GM12878 (cell line): ENCODE data around the gene HINFP. TPM values are rescaled to one million over a fixed set of nuclear protein-coding genes. Genes with fewer than 3 reads are reported as not detected.

Source experiments
- CBX5 ChIP-seq: sonication (generic); IDR thresholded peaks from 2 replicates; pipeline ENCODE4 v1.6.1; 2016; ENCODE audit warnings: low read depth, moderate library complexity, mild to moderate bottlenecking, inconsistent platforms
- IRF4 ChIP-seq: IDR thresholded peaks from 2 replicates; pipeline ENCODE4 v1.6.1; 2011; ENCODE audit warnings: low read depth, low read length
- JUND ChIP-seq: IDR thresholded peaks from 2 replicates; pipeline ENCODE4 v1.6.1; 2012; ENCODE audit warnings: low read depth, mild to moderate bottlenecking, low read length, improper control_type of control experiment, moderate library complexity
- KLF5 ChIP-seq: fragments of 450-650 bp; IDR thresholded peaks from 2 replicates; pipeline ENCODE4 v1.6.1; 2014; ENCODE audit warnings: mild to moderate bottlenecking; ENCODE audit not compliant: partially characterized antibody
- RAD51 ChIP-seq: fragments of 450-650 bp; IDR thresholded peaks from 2 replicates; pipeline ENCODE4 v1.6.1; 2016; ENCODE audit warnings: moderate library complexity, mild to moderate bottlenecking, inconsistent platforms
- SREBF2 ChIP-seq: IDR thresholded peaks from 2 replicates; pipeline ENCODE4 v1.6.1; 2012; ENCODE audit warnings: mild to moderate bottlenecking, low read length
- STAT3 ChIP-seq: IDR thresholded peaks from 2 replicates; pipeline ENCODE4 v1.6.1; 2011; ENCODE audit warnings: low read depth, low read length, improper control_type of control experiment
- SUPT20H ChIP-seq: IDR thresholded peaks from 2 replicates; pipeline ENCODE4 v1.6.1; 2011; ENCODE audit warnings: low read depth, mild to moderate bottlenecking, low read length, moderate library complexity, borderline replicate concordance; ENCODE audit not compliant: control insufficient read depth
- TAF1 ChIP-seq: IDR thresholded peaks from 2 replicates; pipeline ENCODE4 v1.6.1; 2011; ENCODE audit warnings: mild to moderate bottlenecking, low read depth, low read length, borderline replicate concordance
- TCF3 ChIP-seq: IDR thresholded peaks from 2 replicates; pipeline ENCODE4 v1.6.1; 2012; ENCODE audit warnings: low read depth, mild to moderate bottlenecking, low read length, borderline replicate concordance; ENCODE audit not compliant: insufficient read depth
- ZNF592 ChIP-seq: fragments of 450-650 bp; IDR thresholded peaks from 2 replicates; pipeline ENCODE4 v1.6.1; 2017; ENCODE audit warnings: mild to moderate bottlenecking, moderate library complexity
- polyA plus RNA-seq, 11 experiments: library from polyadenylated mRNA; depleted of rRNA in 4 of 11; unstranded in 6 of 11; stranded (reverse) in 5 of 11; fragments of >200 nt; fragmentation: Nextera tagmentation in 4 of 11; fragmentation: Illumina TruSeq in 1 of 11; extraction: Ambion mirVana in 4 of 11; extraction: Trizol in 1 of 11; gene quantifications; 1 replicate in 1 of 11; 2 replicates in 10 of 11; pipeline versions ENCODE4 v1.2.1 to v1.2.3, GENCODE V29; 2011 to 2016; ENCODE audit warnings: inconsistent platforms in 2 of 11, missing spikeins in 2 of 11, low read depth in 1 of 11
- total RNA-seq, 4 experiments: library from RNA; depleted of rRNA in 3 of 4; stranded (reverse); fragments of >200 nt in 3 of 4; fragmentation: Illumina TruSeq in 1 of 4; extraction: Trizol in 1 of 4; gene quantifications; 2 replicates each; pipeline versions ENCODE4 v1.2.1 to v1.2.3, GENCODE V29; 2013 to 2021
- TF ChIP-seq, protein P1 (sequence below): fragments of 450-650 bp; IDR thresholded peaks from 2 replicates; pipeline ENCODE4 v1.6.1; 2017; ENCODE audit warnings: borderline replicate concordance
- TF ChIP-seq, protein P2 (sequence below): IDR thresholded peaks from 2 replicates; pipeline ENCODE4 v1.6.1; 2011; ENCODE audit warnings: borderline replicate concordance, low read depth, mild to moderate bottlenecking, moderate library complexity, mixed read lengths, low read length; ENCODE audit not compliant: insufficient read depth; ENCODE audit errors: extremely low read length
- TF ChIP-seq, protein P3 (sequence below): IDR thresholded peaks from 2 replicates; pipeline ENCODE4 v1.6.1; 2011; ENCODE audit warnings: mild to moderate bottlenecking, low read depth, low read length, moderate library complexity; ENCODE audit not compliant: insufficient replicate concordance

Gene HINFP
- total and polyA plus RNA-seq, 10 of the 15 experiments (the other 5 are each of a cell fraction or from before 2014, with no cell fraction given) = 13.1 to 26.3 (median 18.6) TPM

- TF ChIP-seq ZNF592 (no peak), IRF4 (no peak), KLF5 (peak; percentile 93), JUND (no peak), CBX5 (0 out of 2 replicates have a peak, but pooled peaks have one; percentile 38), TCF3 (peak; percentile 94; the same call in 1 of the 2 replicates), STAT3 (no peak), SREBF2 (no peak), TAF1 (peak; percentile 99), SUPT20H (no peak), RAD51 (no peak)
- TF ChIP-seq, protein P1, sequence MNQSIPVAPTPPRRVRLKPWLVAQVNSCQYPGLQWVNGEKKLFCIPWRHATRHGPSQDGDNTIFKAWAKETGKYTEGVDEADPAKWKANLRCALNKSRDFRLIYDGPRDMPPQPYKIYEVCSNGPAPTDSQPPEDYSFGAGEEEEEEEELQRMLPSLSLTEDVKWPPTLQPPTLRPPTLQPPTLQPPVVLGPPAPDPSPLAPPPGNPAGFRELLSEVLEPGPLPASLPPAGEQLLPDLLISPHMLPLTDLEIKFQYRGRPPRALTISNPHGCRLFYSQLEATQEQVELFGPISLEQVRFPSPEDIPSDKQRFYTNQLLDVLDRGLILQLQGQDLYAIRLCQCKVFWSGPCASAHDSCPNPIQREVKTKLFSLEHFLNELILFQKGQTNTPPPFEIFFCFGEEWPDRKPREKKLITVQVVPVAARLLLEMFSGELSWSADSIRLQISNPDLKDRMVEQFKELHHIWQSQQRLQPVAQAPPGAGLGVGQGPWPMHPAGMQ = no peak
- TF ChIP-seq, protein P2, sequence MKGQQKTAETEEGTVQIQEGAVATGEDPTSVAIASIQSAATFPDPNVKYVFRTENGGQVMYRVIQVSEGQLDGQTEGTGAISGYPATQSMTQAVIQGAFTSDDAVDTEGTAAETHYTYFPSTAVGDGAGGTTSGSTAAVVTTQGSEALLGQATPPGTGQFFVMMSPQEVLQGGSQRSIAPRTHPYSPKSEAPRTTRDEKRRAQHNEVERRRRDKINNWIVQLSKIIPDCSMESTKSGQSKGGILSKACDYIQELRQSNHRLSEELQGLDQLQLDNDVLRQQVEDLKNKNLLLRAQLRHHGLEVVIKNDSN = no peak
- TF ChIP-seq, protein P3, sequence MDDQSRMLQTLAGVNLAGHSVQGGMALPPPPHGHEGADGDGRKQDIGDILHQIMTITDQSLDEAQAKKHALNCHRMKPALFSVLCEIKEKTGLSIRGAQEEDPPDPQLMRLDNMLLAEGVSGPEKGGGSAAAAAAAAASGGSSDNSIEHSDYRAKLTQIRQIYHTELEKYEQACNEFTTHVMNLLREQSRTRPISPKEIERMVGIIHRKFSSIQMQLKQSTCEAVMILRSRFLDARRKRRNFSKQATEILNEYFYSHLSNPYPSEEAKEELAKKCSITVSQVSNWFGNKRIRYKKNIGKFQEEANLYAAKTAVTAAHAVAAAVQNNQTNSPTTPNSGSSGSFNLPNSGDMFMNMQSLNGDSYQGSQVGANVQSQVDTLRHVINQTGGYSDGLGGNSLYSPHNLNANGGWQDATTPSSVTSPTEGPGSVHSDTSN = peak; percentile 30
These were observed 26.1 kb upstream of the HINFP start (continued) for GRCh38 chr11:119095066-119095880.
